NOMO-1 treated with DMSO at 0.1 percent for 48 hours (cell line): ENCODE measurements around the gene OPN5.
A peak's percentile ranks its signal among the peaks of the same experiment; 100 is the strongest.

Experiments
- DNase-seq: peaks from one replicate; lab custom pipeline; 2025; ENCODE audit not compliant: unreplicated experiment; lab: John Stamatoyannopoulos, UW

Gene OPN5

GRCh38 chr6:47787620-47788497 lies 6.0 kb downstream of the OPN5 start:
- DNase-seq: peak; percentile 27

- DNase-seq: no peak
These were observed 6.7 kb downstream of the OPN5 start for GRCh38 chr6:47788498-47788884.

GRCh38 chr6:47789553-47789952 lies 7.7 kb downstream of the OPN5 start:
- DNase-seq: no peak

- DNase-seq: no peak
These were observed 10.4 kb downstream of the OPN5 start for GRCh38 chr6:47792216-47792733.

- no peak for DNase-seq
These were observed 12.8 kb downstream of the OPN5 start for GRCh38 chr6:47794577-47795135.

GRCh38 chr6:47801984-47802383 lies 20.2 kb downstream of the OPN5 start:
- DNase-seq: no peak

GRCh38 chr6:47804821-47805220 lies 23.0 kb downstream of the OPN5 start:
- no peak for DNase-seq

- DNase-seq: no peak
These were observed 28.0 kb downstream of the OPN5 start for GRCh38 chr6:47809873-47810272.

- DNase-seq: no peak
These were observed 29.1 kb downstream of the OPN5 start for GRCh38 chr6:47810885-47811284.

- DNase-seq: no peak
These were observed 29.6 kb downstream of the OPN5 start for GRCh38 chr6:47811443-47811842.

- DNase-seq: no peak
These were observed 35.9 kb downstream of the OPN5 start for GRCh38 chr6:47817749-47818148.

- DNase-seq: no peak
These were observed 37.6 kb downstream of the OPN5 start for GRCh38 chr6:47819461-47819860.

- no peak for DNase-seq
These were observed 41.2 kb downstream of the OPN5 start for GRCh38 chr6:47822856-47823554.

GRCh38 chr6:47832386-47833100 lies 50.7 kb downstream of the OPN5 start:
- DNase-seq: no peak

GRCh38 chr6:47834196-47834595 lies 52.4 kb downstream of the OPN5 start:
- no peak for DNase-seq

GRCh38 chr6:47836046-47836445 lies 54.2 kb downstream of the OPN5 start:
- DNase-seq: no peak

GRCh38 chr6:47836639-47837038 lies 54.8 kb downstream of the OPN5 start:
- no peak for DNase-seq

- no peak for DNase-seq
These were observed 57.8 kb downstream of the OPN5 start for GRCh38 chr6:47839645-47840044.

GRCh38 chr6:47844881-47845280 lies 63.0 kb downstream of the OPN5 start:
- no peak for DNase-seq

- DNase-seq: no peak
These were observed 64.9 kb downstream of the OPN5 start for GRCh38 chr6:47846752-47847151.

GRCh38 chr6:47851091-47851490 lies 69.3 kb downstream of the OPN5 start:
- no peak for DNase-seq
